Activated CD4-positive, alpha-beta T cell treated with anti-CD3 and anti-CD28 coated beads, Interleukin-2, amount 50 U/mL, for 16 hours (primary cell): ENCODE measurements around the gene KCNQ5.
"Not testable (repeated sequence)": the region's sequence is repeated elsewhere in the genome, so short reads cannot be mapped to it uniquely, and the experiment has no call there.

Experiments used
- DNase-seq: peaks from one replicate; pipeline ENCODE4 v3.0.0-alpha.2; 2020

KCNQ5 gene

DNA sequence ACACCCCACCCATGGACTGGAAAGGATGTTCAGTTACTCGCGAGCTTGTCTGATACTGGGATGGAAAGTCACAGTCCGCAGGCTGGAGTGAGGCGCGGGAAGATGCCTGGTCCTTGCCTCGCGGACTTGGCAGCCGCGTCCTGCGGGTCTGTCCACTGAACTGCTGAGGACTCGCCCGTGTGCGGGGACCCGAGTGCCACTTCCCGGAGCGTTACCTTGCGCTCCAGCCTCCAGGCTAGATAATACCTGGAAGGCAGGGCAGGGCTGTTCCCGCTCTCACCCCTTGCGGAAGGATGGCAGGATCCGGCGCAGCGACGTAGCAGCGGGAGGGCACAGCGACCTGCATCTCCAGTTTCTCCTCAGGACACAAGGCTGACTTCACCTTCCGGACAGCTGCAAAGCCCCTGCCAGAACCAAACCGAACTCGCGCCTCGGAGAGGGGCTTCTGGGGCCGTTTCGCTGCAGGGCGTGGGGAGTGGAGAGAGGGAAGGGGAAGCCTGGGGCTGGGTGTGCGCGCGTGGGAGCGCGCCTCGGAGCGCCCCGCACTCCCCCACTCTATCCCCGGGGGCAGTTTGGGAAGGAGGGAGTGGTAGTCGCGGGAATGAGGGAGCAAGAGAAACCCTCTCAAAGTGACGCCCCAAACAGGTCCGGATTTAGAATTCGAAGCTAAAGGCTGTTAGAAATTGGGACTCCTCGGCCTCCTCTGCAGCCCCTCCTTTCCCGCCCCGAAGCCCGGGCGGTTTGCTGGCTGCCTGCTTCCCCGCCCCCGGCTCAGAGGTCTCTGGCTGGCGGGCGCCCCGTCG, at the start of gene KCNQ5:
KCNQ5 (plus strand) TSS at position 774 of the 803 bp plus-strand sequence.
- DNase-seq = peak; percentile 30

- DNase-seq = no peak
These were observed 42.0 kb upstream of the KCNQ5 start for GRCh38 chr6:72579865-72580264.

- DNase-seq = no peak
These were observed 41.5 kb upstream of the KCNQ5 start for GRCh38 chr6:72580281-72580940.

- not testable (repeated sequence) for DNase-seq
These were observed 40.9 kb upstream of the KCNQ5 start for GRCh38 chr6:72580950-72581349.

DNA sequence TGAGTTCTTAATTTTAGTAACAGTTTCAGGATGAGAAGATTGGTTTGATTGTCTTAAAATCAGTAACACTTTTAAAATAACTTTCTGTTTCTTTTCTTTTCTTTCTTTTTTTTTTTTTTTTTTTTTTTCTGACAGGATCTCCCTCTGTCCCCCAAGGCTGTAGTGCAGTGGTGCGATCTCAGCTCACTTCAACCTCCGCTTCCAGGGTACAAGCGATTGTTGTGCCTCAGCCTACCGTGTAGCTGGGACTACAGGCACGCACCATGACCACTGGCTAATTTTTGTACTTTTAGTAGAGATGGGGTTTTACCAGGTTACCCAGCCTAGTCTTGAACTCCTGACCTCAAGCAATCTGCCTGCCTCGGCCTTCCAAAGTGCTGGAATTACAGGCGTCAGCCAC, 33.7 kb upstream of the KCNQ5 start:
- peak; percentile 18 for DNase-seq

GRCh38 chr6:72589096-72589495, 32.8 kb upstream of the KCNQ5 start:
- DNase-seq = no peak

GRCh38 chr6:72595812-72596211, 26.1 kb upstream of the KCNQ5 start:
- DNase-seq = no peak

GRCh38 chr6:72616406-72617015, 5.4 kb upstream of the KCNQ5 start:
- peak; percentile 41 for DNase-seq

DNA sequence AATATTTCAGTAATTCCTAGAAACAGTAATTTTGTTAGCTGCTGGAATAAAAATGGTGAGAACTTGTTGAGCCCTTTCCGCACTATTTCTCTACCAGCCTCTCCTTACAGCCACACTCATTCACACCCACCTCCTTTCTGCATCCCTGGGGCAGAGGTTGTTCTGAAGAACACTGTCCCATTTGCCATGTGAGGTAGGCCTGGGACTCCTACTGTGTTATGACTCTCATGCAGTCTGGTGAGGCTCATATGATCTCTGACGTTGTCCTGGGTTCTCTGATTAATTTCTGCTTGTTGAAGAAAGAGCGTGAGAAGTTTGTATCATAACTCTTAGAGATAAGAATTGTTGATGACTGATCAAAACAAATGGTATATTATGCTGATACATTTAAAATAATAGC, 4.1 kb upstream of the KCNQ5 start:
- no peak for DNase-seq

DNA sequence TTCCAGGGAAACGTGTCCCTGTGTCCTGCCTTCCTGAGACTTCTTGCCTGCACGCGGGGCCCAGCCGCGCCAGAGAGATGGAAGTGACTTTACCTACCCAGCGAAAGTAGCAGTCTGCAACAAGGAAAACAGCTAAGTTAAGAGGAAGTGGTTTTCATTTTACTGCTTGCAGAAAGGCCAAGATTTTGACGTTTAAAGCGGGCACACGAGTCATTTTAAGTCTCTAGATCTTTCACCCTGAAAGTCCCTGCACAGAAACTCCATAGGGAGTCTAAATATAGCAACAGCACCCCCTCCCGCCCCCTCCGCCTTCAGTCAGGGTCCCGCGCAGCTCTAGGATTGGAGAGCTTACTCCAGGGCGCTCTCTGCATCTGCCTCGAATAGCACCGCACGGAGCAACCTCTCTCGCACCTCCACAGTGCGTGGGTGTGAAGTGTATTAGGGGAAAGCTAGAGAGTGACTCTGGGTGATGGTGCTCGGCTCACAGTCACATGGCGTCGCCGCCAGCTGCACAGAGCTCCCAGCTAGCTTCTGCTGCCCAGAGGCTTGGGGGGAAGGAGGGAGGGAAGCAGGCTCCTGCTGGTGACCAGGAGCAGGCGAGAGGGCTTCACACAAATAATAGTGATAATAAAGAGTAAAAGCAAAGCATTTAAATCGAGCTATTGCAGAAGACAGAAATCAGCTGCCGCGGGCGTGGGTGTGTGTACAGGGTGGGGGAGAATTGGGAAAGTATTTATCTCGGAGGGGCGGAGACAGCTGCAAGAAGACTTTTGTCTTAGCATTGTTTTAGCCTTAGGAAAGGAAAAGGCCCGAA, 1.8 kb upstream of the KCNQ5 start:
- DNase-seq = peak; percentile 78

GRCh38 chr6:72620871-72621290, 983 bp upstream of the KCNQ5 start:
- peak; percentile 4 for DNase-seq

GRCh38 chr6:72622094-72622940, 453 bp downstream of the KCNQ5 start:
- peak; percentile 59 for DNase-seq

- DNase-seq = no peak
These were observed 1.9 kb downstream of the KCNQ5 start for GRCh38 chr6:72623808-72624207.

- peak; percentile 42 for DNase-seq
These were observed 2.8 kb downstream of the KCNQ5 start for GRCh38 chr6:72624557-72625160.

DNA sequence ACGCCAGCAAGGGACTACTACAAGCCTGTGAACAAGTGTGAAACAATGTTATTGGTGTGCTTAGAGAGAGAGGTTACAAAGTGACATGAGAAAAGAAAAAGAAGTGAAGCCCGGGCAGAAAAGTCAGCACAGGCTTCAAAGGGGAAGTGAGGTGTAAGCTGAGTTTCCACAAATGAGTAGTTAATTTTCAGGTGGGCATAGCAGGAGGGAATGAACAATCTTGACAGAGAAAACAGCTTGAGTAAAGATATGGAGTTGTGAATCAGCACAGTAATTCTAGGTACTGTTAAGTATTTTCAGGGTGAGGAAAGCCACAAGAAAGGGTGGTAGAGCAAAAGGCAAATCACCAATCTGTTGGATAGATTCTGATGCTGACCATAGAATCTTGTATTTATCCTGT, 4.3 kb downstream of the KCNQ5 start:
- DNase-seq = peak; percentile 73

- no peak for DNase-seq
These were observed 5.7 kb downstream of the KCNQ5 start for GRCh38 chr6:72627539-72627938.

- DNase-seq = no peak
These were observed 9.6 kb downstream of the KCNQ5 start for GRCh38 chr6:72631480-72631879.

DNA sequence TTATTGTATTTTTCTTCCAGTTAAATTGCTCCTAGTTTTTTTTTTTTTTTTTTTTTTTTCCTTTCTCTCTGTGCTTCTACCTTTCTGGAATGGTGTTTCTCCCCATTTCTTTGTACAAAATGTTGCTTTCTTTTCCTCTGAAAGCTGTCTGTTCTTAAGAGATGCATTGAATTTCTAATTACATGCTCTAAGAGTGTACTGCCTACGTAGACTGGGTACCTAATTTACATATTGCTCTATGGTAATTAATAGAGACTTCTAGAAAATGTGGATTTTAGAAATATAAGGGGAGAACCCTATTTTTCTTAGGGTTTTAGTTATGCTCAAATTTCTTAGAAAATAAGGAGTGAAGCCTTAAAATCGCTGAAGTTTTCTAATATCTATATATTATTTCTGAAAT, 13.8 kb downstream of the KCNQ5 start:
- no peak for DNase-seq

DNA sequence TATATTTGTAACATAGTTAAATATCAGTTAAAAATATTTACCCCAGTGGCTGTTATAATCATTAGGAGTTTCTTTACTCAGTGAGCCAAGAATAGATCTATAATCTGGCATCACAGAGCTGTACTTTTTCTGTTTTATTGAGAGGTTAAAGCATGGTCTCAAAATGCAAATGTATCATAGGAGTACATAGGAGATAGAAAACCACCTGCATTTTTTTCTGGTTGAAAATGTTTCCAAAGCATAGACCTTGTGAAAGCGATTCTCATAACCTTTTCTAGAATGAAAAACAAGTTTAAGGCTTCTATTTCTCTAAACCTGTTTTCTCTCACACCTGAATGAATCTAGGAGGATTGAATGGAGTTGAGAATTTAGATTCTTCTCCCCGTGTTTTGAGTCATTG, 14.4 kb downstream of the KCNQ5 start:
- no peak for DNase-seq

DNA sequence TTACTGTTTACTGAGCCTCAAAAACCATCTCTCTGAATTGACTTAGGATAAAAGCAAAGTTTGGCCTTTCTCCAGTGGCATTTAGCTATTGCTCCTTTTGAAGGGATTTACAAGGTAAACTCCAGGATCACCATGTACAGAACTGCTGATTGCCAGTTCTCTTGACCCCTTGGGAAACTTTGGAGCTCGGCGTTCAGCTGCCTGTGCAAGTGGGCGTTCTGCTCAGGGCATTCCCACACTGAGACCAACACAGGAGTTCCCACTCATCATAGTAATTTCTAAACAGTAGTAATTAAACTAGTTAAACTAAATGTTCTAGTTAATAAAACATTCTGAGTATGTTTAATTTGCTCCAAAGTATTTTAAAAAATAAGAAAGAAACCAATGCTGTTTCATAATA, 14.9 kb downstream of the KCNQ5 start:
- DNase-seq = no peak

DNA sequence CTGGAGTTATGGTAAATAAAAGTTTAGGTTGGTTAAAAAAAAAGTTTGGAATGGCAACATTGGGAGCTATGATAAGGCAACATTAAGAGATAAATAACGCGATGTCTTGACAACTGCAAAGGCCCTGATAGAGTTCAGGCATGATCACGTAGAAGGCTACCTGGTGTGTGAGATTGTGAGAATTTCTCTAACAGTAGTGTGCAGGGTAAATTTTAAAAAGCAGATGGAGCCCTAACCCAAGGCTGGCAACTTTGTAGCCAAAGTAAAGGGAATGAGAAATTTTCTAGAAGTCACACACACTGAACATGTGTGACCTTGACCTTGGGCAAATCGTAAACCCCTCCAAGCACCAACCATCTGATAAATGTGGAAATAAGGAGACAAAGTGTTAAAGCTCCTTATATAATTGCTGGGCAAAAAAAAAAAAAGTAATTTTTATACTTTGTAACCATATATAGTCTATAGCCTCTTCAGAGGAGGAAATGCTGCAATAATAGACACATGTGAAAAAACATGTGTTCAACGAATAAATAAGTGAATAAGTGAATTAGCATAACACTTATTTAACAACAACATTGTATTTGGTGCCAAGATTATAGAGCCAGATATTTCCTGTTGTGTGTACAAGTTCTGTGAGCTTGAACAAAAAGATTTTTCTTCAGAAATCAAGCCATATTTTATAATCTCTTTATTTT, 18.2 kb downstream of the KCNQ5 start:
- DNase-seq = no peak
